NCI-H82 (cell line): ENCODE data around the gene CRADD.
"Not testable (repeated sequence)": the region's sequence is repeated elsewhere in the genome, so short reads cannot be mapped to it uniquely, and the experiment has no call there.

Experiments used
- DNase-seq: peaks from one replicate; lab custom pipeline; 2025; lab: John Stamatoyannopoulos, UW

The CRADD gene

DNA sequence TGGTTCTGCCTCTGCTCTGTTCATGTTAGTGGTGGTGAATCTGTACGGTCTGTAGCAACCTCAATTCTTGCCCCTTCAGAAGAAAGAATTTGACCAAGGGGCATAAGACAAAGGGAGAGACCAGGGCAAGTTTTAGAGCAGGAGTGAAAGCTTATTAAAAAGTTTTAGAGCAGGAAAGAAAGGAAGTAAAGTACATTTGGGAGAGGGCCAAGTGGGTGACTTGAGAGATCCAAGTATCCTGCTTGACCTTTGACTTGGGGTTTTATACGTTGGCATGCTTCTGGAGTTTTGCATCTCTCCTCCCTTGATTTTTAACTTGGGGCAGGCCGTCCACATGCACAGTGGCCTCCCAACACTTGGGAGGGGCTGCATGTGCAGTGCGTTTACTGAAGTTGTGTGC lies 225.0 kb downstream of the CRADD start:
- DNase-seq: no peak

DNA sequence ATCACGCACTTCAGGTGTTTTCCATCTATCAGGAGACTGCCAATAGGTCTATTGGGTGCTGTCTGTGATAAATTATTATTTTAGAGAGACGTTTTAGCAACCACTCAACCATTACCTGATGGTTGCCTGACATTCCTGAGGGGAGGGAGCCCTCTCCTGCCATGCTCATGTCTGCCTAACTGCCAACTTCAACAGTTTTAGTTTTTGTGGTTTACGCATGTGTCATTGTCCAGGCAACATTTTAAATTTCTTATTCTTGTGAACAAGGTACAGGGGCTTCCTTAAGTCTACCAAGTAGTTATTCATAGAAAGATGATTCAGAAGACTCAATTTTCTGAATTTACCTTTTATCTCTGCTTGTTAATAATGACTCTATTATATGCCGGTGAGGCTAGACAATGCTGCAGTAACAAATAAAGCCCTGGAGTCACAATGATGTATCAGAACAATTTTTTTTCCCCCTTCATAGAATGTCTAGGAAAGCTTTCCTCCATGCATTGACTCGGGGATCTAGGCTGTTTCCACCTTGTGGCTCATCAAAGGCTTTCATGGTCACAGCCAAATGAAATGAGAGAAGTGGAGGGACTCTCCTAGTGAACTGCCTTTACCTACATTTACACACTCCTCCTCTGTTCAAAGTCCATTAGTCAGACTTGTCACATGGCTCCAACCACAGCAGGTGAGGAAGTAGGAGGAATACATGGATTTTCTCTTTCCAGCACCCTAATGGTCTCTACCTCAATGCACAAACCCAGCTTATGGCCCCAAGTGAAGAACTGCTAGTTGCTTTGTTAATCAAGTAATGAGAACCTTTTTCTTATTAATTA lies 225.8 kb downstream of the CRADD start:
- DNase-seq: no peak

GRCh38 chr12:93904124-93904523 lies 226.9 kb downstream of the CRADD start:
- DNase-seq: no peak

DNA sequence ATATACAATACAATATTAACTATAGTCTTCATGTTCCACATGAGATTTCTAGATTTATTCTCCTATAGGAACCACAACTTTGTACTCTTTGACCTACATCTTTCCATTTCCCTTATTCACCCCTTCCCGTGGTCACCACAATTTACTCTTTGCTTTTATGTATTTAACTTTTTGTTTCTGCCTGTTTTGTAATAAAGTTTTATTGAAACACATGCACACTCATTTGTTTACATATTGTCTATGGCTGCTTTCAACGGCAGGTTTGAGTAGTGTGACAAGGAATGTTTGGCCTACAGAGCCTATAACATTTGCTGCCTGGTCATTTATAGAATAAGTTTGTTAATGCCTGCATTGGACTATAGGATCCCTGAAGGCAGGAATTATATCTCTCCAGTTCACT lies 231.1 kb downstream of the CRADD start:
- no peak for DNase-seq

- DNase-seq: no peak
Measured at GRCh38 chr12:93908846-93909567, 231.8 kb downstream of the CRADD start.

DNA sequence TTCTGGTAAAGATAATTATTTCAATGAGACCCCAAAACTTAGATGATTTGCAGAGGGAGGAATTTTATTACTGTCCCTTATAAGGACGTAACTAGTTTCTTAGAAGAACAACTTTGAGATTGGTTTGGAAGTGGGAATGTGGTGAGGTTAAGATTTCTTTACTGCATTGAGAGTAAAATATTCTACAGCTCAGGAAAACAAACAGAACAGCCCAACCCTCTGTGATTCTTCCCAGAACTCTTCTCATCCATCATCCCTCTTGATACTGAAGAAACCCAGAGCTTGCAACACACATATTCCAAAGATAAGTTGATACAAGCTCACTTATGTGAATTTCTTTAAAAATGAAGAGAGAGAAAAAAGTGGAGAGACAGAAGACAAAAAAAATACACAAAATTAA lies 234.2 kb downstream of the CRADD start:
- no peak for DNase-seq

DNA sequence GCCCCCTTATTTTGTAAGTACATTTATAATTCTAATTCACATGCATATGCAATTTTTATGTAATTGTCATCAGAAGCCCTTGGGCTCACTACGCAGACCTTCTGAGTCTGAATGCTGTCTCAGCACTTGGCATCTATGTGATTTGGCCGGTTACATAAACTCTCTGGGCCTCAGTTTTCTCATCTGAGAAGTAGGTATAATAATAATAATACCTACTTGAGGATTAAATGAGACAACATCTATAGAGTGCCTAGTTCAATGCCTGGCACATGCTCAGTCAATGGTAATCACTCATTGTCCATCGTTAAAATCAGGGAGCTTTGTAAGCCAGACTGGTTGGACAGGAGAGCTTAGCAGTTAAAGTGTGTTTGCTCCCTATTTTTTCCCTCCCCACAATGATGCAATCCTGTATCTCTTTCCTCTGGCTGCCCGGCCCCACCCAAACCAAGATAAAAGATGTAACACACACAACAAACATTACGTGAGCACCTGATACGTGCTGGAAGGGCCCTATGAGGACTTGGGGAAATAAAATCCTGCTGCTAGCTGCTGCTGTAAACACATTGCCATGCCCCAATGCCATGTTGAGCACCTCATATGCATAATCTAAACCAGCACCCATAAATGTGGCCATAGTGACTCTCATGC lies 235.0 kb downstream of the CRADD start:
- DNase-seq: no peak

- DNase-seq: no peak
Measured at GRCh38 chr12:93913845-93914244, 236.7 kb downstream of the CRADD start.

GRCh38 chr12:93914281-93914680 lies 237.1 kb downstream of the CRADD start:
- DNase-seq: no peak

GRCh38 chr12:93915411-93915810 lies 238.2 kb downstream of the CRADD start:
- DNase-seq: no peak

GRCh38 chr12:93916402-93916801 lies 239.2 kb downstream of the CRADD start:
- no peak for DNase-seq

DNA sequence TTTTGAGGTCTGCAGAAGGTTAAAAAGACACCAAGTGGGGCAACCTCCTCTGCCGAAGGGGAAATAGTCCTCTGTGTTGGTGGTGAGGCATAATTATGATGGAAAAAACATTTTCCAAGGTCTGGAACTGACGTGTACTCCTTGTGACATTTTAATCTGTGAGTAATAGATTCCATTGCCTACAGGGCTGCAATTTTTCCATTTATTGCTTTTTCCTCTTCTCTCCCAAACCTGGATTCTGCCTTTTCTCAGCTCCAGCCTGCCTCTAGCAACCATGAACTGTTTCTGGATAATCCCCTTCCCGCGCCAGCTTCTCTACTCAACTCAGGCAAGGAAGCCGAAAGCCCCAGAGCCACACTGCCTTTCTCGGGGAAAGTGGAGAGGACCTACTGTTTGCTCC lies 241.1 kb downstream of the CRADD start:
- DNase-seq: no peak

- peak; percentile 84 for DNase-seq
Measured at GRCh38 chr12:93918900-93919299, 241.7 kb downstream of the CRADD start.

DNA sequence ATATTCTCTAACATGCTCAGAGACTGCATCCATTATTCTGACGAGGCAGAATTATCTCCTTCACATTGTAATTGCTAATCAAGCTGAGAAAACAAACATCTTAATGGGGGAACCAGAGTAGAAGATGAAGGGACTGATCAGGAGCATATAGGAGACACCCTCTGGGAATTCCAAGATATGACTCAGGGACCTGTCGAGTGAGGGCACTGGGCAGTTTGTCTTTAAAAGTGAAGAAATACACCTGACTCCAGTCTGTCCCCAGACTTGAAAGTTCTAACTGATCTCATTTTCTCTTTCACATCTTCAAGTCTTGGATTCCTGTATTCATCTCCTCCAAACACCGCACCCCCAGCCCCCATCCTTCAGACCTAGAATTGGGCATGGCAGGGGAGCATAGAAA lies 244.3 kb downstream of the CRADD start:
- DNase-seq: no peak

- no peak for DNase-seq
Measured at GRCh38 chr12:93922583-93923006, 245.4 kb downstream of the CRADD start.

- no peak for DNase-seq
Measured at GRCh38 chr12:93924367-93924766, 247.2 kb downstream of the CRADD start.

DNA sequence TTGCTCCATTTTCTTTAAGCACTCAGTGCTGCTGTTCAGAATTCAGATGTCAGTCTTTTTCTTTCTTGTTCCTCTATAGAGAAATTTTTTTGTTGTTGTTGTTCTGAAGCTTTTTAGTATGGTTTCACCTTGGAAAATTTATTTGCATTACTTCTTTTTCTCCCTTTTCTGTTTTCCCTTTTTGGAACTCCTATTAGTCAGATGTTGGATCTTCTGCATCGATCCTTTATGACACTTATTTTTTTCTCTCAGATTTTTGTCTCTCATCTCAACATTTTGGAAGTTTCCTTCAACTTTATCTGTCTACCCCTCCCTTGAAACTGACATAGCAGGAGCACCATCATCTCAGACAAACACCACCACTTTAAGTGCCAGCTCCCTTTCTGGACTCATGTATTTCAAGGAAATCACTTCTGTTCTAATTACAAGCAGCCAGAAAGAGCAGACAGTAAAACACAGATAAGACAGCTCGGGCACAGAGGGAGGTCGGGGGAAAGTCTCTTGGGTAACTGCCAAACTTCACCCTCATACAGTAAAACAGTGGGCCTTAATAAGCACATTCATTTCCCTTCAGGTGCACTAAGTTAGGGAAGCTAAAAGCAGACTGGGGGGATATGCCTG lies 248.5 kb downstream of the CRADD start:
- no peak for DNase-seq

- no peak for DNase-seq
Measured at GRCh38 chr12:93926237-93926636, 249.1 kb downstream of the CRADD start.

GRCh38 chr12:93929081-93929480 lies 251.9 kb downstream of the CRADD start:
- DNase-seq: not testable (repeated sequence)

DNA sequence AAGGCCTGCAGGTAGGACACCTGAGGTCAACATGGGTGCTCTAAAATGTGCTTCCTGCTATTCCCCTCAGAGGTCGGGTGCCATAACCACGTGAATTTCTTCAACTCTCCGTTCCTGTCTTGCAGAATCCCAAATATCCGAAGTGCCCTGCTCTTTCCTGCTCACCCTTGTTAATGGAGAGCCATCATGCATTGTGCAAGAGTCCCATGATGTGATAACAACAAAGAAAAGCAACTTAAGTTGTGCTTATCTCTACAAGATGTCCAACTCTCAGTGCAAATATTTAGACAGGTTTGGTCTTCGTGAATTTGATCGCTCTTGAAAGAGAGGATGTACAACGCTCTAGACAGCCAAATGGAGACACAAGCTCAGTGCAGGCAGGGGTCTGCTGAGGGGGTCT lies 260.6 kb downstream of the CRADD start:
- no peak for DNase-seq

GRCh38 chr12:93938317-93938716 lies 261.1 kb downstream of the CRADD start:
- no peak for DNase-seq

GRCh38 chr12:93938931-93939330 lies 261.8 kb downstream of the CRADD start:
- no peak for DNase-seq
